Parietal lobe (tissue), 2 donors: ENCODE results near the gene P2RY11. TPM values are rescaled to one million over a fixed set of nuclear protein-coding genes. Genes with fewer than 3 reads are reported as not detected.

Experiments
- small RNA-seq: library from RNA; depleted of rRNA; stranded (forward); fragments of <200 nt; gene quantifications from one replicate; pipeline ENCODE3, GENCODE V24; 2014; ENCODE audit warnings: low replicate concordance
- total RNA-seq: library from RNA; depleted of rRNA; stranded (reverse); fragments of >200 nt; gene quantifications from one replicate; pipeline ENCODE4 v1.2.3, GENCODE V29; 2014

The P2RY11 gene
- total RNA-seq = 6.3 TPM

GRCh38 chr19:10111405-10111811 is at the start of gene P2RY11:
P2RY11 (plus strand) TSS chr19:10111693; CDS start chr19:10111722, 29 bp downstream.

GRCh38 chr19:10085641-10086590 is 25.6 kb upstream of the P2RY11 start, which contains the start of gene SHFL:
SHFL (plus strand) TSS chr19:10086317; CDS start chr19:10086428, 111 bp downstream.

GRCh38 chr19:10106100-10106936 is 5.2 kb upstream of the P2RY11 start, which contains the start of gene PPAN:
PPAN (plus strand) TSS chr19:10106362; CDS start chr19:10106395, 33 bp downstream.

Small RNA genes within 50 kb of the gene (small RNA-seq; reads per million reads assigned to genes)
- gene SNORD105 = 19.2 reads per million, percentile 92 among the genes with 10 or more reads in this experiment
- 4,226 reads per million, percentile 100 among the genes with 10 or more reads in this experiment for gene SNORD105B

Other genes with a start within 250 kb of the P2RY11 start
- gene OLFM2, start 175.2 kb upstream of the P2RY11 start, total RNA-seq = 153 TPM
- gene COL5A3, start 101.2 kb upstream of the P2RY11 start, total RNA-seq = 1.3 TPM
- gene RDH8, start 98.2 kb upstream of the P2RY11 start, total RNA-seq = not detected
- 6.6 TPM for gene SHFL, start 25.4 kb upstream of the P2RY11 start, total RNA-seq
- not detected for gene ANGPTL6, start 9.0 kb upstream of the P2RY11 start, total RNA-seq
- gene PPAN, start 5.3 kb upstream of the P2RY11 start, total RNA-seq = 25.7 TPM
- 87.3 TPM for gene EIF3G, start 8.2 kb downstream of the P2RY11 start, total RNA-seq
- gene DNMT1, start 83.3 kb downstream of the P2RY11 start, total RNA-seq = 71.1 TPM
- gene S1PR2, start 119.6 kb downstream of the P2RY11 start, total RNA-seq = 3.1 TPM
- gene MRPL4, start 140.5 kb downstream of the P2RY11 start, total RNA-seq = 15.0 TPM
- gene ICAM1, start 159.4 kb downstream of the P2RY11 start, total RNA-seq = 1.3 TPM
- gene ICAM4, start 175.3 kb downstream of the P2RY11 start, total RNA-seq = not detected
- gene ICAM5, start 178.3 kb downstream of the P2RY11 start, total RNA-seq = 4.1 TPM
- 5.9 TPM for gene ZGLP1, start 198.1 kb downstream of the P2RY11 start, total RNA-seq
- gene FDX2, start 204.3 kb downstream of the P2RY11 start, total RNA-seq = 18.2 TPM
- gene RAVER1, start 221.8 kb downstream of the P2RY11 start, total RNA-seq = 5.9 TPM
- gene ICAM3, start 227.9 kb downstream of the P2RY11 start, total RNA-seq = 0.63 TPM